Tongue (tissue), 2 donors: ENCODE measurements around the gene PEX11G. TPM values are rescaled to one million over a fixed set of nuclear protein-coding genes. Genes with fewer than 3 reads are reported as not detected.
"Not testable (repeated sequence)": the region's sequence is repeated elsewhere in the genome, so short reads cannot be mapped to it uniquely, and the experiment has no call there.

Experiments
- DNase-seq: peaks from one replicate; pipeline ENCODE4 v3.0.0-alpha.2; 2015
- total RNA-seq: library from RNA; depleted of rRNA; stranded (reverse); fragments of >200 nt; gene quantifications from one replicate; pipeline ENCODE4 v1.2.3, GENCODE V29; 2014

The PEX11G gene
- total RNA-seq, 1 donor from 2014 or later: 6.1 TPM

DNA sequence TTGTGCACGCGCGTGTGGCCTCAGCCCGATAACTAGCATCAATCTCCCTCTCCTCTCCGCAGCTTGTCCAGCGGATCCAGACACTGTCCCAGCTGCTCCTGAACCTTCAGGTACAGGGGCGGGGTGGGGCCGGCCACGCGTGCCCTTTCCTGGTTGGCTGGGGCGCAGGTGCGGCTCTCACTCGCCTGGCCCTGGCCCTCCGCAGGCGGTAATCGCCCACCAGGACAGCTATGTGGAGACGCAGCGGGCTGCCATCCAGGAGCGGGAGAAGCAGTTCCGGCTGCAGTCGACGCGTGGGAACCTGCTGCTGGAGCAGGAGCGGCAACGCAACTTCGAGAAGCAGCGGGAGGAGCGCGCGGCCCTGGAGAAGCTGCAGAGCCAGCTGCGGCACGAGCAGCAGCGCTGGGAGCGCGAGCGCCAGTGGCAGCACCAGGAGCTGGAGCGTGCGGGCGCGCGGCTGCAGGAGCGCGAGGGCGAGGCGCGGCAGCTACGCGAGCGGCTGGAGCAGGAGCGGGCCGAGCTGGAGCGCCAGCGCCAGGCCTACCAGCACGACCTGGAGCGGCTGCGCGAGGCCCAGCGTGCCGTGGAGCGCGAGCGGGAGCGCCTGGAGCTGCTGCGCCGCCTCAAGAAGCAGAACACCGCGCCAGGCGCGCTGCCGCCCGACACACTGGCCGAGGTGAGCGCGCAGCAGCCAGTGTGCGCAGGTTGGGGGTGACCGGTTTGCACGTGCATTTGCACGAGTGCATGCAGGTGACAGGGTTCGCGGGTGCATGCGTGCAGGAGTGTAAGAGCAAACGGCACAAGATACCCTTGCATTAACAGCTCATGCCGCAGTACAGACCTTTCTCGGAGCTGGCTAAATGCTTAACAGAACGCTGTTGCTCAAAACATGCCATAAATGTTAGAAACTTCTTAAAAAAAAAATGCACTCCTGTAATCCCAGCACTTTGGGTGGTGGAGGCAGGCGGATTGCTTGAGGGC lies 21.5 kb downstream of the PEX11G start:
- no peak for DNase-seq

DNA sequence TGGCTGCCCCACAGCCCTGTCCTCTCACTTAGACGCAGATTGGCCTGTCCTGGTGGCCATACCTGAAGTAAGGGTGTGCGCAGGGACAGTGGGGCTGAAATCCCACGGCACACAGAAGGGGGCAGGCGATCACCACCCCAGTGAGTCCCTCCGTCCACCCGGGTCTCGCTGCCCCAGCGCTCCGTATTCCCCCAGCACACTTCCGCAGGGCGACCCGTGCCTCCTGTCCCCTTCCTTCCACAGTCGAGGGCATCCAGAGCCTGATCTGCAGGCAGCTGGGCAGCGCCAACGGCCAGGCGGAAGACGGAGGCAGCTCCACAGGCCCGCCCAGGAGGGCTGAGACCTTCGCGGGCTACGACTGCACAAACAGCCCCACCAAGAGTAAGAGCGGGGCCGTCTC lies 25.3 kb downstream of the PEX11G start:
- DNase-seq: no peak

DNA sequence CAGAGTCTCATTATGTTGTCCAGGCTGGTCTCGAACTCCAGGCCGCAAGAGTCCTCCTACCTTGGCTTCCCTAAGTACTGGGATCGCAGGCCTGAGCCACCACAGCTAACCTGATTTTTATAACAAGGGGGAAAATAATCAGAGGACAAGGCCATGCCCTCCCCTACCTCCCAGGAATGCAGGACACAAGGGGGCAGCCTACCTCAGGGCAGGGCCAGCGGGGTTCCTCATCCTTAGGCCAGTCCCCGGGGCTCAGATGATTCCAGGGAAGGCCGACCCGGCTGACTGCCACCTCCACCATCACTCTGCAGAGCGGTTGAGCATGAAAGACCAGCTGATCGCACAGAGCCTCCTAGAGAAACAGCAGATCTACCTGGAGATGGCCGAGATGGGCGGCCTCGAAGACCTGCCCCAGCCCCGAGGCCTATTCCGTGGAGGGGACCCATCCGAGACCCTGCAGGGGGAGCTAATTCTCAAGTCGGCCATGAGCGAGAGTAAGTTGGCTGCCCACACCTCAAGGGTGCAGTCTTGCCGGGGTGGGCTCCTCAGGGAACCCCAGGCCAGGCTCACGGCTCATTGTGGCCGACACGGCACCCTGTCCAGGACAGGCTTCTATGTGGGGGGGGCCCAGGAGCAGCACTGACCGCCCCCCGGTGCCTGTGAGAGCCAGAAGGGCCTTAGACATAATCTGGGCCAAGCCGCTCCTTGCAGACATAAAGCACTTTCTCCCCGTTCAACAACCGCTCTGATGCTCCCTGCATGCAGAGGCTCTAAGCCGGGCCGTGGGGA lies 26.8 kb downstream of the PEX11G start:
- no peak for DNase-seq

DNA sequence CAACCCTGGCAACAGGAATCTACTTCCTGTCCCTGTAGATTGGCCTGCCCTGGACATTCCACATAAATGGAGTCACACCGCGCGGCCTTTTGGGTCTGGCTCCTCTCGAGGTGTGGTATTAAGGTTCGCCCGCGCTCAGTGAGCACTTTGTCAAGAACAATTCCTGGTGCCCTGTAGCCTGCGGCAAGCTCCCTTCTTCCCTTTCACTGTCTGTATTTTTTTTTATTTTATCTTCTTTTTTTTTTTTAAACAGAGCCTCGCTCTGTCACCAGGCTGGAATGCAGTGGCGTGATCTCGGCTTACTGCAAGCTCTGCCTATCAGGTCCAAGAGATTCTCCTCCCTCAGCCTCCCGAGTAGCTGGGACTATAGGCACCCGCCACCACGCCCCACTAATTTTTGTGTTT lies 28.3 kb downstream of the PEX11G start:
- no peak for DNase-seq

DNA sequence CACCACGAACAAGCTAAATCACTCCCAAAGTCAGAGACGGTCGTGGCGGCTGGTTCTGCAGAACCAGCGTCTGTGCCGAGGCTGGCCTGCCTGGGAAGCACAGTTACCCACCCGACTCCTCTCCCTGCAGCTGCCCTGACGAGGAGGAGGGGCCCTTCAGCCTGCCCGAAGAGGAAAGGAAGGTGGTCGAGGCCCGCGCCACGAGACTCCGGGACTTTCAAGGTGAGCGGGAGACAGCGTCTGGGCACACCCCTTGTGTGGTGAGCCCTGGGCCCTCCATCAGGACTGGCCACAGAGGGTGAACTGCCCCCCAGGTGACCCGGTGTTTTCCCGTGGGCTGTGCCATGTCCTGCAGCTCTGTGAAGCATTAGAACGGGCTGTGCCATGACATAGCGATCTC lies 29.1 kb downstream of the PEX11G start:
- DNase-seq: no peak

DNA sequence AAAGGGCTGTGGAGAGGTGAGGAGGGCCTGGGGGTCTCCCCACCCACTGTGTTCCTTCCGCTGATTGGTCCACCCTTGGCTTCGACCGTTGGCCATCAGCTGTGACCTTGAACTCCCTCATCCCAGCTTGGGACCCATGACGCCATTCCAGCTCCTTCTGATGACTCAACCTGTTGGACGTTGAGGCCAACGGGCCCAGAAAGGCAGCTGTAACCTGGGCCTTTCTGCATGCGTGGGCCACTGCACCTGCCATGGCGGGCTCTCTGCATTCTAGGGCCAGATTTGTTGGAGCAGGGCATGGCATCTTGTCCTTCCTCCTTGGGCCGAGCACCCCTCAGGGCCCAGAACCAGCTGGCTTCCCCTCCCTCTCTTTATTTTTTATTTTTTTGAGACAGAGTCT lies 30.2 kb downstream of the PEX11G start:
- DNase-seq: no peak

DNA sequence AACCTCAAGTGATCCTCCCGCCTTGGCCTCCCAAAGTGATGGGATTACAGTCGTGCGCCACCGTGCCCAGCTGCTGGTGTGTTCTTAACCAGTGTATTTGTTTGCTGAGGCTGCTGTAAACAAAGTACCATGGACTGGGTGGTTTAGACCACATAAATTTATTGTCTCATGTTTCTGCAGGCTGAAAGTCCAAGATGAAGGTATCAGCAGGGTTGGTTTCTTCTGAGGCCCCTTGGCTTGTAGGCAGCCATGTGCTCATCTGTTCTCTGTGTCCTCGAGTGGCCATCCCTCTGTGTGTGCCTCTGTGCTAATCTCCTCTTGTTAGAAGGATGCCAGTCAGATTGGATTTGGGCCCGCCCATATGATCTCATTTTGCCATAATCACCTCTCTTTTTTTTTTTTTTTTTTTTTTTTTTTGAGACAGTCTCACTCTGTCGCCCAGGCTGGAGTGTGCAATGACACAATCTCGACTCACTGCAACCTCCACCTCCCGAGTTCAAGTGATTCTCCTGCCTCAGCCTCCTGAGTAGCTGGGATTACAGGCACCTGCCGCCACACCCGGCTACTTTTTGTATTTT lies 31.8 kb downstream of the PEX11G start:
- no peak for DNase-seq

DNA sequence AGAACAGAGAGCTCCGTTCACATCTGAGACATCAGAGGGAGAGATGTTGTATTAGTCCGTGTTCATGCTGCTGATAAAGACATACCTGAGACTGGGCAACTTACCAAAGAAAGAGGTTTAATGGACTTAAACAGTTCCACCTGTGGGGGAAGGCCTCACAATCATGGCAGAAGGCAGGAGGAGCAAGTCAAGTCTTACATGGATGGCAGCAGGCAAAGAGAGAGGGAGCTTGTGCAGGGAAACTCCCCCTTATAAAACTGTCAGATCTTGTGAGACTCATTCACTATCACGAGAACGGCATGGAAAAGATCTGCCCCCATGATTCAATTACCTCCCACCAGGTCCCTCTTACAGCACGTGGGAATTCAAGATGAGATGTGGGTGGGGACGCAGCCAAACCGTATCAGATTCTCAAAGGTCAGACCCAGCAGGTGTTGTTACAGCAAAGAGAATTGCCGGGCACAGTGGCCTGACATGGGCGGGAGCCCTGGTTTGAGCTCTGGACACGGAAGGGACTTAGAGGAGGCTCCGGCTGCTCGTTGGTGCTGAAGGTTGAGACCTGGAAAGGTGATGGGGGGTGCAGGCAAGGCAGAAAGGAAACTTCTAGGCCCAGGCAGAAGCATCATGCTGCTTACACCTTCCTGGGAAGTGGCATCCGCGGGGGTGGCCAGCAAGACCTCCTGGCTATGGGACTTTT lies 33.1 kb downstream of the PEX11G start:
- no peak for DNase-seq

DNA sequence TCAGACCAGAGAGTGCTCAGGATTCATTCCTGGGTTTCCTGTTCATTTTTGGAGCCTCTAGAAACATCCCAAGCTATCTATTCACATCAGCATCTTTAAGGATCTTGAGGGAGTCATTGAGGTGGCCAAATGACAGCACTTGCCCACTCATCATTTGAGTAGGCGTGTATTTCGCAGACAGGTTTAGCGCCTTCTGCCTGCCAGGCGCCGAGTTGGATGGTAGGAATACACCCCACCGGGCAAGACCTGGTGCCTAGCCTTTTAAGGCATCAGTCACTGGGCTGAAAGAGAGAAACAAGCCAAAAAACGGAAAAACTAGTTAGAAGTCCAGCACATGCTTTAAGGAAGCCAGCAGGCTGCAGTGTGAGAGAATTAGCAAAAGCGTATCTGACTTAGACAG lies 33.8 kb downstream of the PEX11G start:
- no peak for DNase-seq

DNA sequence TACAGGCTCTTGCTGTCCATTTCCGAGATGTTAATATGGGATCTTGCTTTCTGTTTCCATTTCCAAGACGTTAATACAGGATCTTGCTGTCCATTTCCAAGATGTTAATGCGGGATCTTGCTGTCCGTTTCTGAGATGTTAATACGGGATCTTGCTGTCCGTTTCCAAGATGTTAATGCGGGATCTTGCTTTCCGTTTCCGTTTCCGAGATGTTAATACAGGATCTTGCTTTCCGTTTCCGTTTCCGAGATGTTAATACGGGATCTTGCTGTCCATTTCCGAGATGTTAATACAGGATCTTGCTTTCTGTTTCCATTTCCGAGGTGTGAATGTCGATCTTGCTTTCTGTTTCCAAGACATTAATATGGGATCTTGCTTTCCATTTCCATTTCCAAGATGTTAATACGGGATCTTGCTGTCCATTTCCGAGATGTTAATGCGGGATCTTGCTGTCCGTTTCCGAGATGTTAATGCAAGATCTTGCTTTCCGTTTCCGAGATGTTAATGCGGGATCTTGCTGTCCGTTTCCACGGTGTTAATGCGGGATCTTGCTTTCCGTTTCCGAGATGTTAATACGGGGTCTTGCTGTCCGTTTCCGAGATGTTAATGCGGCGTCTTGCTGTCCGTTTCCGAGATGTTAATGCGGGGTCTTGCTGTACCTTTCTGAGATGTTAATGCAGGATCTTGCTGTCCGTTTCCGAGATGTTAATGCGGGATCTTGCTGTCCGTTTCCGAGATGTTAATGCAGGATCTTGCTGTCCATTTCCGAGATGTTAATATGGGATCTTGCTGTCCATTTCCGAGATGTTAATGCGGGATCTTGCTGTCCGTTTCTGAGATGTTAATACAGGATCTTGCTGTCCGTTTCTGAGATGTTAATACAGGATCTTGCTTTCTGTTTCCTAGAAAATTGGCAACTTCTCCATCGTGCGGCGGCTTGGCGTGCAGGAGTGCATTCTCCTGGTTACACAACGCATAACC lies 38.3 kb downstream of the PEX11G start:
- peak; percentile 21 for DNase-seq

DNA sequence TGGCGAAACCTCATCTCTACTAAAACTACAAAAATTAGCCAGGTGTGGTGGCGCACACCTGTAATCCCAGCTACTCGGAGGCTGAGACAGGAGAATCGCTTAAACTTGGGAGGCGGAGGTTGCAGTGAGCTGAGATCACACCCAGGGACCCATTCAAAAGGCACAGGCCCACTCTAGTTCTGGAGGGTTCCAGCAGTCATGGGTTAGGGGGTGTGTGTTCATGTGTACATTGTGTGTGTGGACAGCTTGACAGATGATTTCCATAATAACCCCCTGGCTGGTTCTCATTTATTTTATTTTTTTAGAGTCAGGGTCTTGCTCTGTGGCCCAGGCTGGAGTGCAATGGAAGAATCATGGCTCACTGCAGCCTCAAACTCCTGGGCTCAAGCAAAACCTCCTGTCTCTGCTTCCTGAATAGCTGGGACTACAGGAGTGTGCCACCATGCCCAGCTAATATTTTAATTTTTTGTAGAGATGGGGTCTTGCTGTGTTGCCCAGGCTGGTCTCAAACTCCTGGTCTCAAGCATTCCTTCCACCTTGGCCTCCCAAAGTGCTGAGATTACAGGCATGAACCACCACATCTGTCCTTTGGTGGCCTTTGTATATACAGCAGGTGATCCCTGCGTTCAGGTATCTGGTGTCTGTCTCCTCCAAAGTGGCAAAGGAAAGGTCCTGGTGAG lies 39.3 kb downstream of the PEX11G start:
- not testable (repeated sequence) for DNase-seq

DNA sequence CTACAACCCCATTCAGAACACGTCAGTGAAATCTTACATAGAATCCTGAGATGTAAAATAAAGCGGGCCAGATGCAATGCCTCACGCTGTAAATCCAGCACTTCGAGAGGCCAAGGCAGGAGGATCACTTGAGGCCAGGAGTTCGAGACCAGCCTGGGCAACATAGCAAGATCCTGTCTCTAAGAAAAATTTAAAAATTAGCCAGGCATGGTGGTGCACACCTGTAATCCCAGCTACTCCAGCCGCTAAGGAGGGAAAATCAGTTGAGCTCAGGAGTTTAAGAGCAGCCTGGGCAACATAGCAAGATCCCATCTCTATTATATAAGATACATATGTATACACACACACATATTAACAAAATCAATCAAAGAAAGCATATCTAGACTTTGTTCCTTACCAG lies 41.2 kb downstream of the PEX11G start:
- DNase-seq: no peak

DNA sequence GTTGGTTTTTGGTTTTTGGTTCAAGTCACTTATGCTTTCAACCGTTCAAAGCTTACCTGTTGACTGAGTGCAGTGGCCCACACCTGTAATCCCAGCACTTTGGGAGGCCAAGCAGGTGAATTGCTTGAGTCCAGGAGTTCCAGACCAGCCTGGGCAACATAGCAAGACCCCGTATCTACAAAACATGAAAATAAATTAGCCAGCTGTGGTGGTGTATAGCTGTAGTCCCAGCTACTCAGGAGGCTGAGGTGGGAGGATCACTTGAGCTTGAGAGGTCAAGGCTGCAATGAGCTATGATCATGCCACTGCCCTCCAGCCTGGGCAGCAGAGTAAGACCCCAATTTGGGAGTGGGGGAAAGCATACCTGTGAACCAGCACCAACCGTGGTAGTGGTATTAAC lies 43.7 kb downstream of the PEX11G start:
- no peak for DNase-seq

DNA sequence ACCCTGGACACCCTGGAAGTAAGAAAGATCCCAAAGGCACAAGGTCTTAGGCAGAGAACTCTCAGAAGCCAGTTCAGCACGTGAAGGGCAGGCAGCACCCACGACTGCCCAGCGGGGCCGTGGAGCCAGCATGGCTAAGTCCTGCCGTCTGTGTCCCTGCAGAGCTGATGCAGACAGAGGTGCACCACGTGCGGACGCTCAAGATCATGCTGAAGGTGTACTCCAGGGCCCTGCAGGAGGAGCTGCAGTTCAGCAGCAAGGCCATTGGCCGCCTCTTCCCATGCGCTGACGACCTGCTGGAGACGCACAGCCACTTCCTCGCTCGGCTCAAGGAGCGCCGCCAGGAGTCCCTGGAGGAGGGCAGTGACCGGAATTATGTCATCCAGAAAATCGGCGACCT lies 44.8 kb downstream of the PEX11G start:
- DNase-seq: no peak

DNA sequence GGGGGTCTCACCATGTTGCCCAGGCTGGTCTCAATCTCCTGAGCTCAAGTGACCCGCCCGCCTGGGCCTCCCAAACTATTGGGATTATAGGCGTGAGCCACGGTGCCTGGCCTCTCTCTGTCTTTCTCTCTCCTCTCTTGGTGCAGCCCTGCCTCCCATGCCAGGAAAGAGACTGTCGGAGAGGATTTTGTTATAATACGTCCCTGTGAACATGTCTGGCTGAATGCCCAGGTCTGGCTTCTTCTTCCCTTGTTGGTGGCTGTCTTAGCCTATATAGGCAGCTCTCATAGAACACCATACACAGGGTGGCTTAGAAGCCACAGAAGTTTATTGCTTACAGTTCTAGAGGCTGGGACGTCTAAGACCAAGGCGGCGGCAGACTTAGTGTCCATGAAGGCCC lies 46.4 kb downstream of the PEX11G start:
- DNase-seq: peak; percentile 63

DNA sequence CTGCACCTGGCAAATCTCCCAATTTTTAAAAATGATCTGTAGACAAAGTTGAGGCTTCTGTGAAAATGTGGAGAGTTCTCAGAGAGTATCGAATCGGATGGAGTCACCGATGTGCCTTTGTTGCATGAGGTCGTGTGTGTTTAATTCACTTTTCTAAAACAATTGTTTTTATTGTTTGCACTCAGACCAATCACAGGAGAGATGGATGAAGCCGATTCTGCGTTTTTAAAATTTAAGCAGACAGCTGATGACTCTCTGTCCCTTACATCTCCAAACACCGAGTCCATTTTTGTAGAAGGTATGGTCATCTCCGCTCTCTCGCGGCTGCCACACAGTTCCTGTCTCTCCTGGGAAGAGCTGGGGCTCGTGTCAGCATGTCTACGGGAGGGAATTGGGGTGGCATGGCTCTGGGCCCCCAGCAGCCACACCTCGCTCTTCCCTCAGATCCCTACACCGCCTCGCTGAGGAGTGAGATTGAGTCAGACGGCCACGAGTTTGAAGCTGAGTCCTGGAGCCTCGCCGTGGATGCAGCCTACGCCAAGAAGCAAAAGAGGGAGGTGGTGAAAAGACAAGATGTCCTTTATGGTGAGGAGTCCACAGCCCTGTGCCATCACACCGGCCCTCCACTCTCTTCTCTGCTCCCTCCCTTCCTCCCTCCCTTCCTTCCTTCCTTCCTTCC lies 47.2 kb downstream of the PEX11G start:
- no peak for DNase-seq

DNA sequence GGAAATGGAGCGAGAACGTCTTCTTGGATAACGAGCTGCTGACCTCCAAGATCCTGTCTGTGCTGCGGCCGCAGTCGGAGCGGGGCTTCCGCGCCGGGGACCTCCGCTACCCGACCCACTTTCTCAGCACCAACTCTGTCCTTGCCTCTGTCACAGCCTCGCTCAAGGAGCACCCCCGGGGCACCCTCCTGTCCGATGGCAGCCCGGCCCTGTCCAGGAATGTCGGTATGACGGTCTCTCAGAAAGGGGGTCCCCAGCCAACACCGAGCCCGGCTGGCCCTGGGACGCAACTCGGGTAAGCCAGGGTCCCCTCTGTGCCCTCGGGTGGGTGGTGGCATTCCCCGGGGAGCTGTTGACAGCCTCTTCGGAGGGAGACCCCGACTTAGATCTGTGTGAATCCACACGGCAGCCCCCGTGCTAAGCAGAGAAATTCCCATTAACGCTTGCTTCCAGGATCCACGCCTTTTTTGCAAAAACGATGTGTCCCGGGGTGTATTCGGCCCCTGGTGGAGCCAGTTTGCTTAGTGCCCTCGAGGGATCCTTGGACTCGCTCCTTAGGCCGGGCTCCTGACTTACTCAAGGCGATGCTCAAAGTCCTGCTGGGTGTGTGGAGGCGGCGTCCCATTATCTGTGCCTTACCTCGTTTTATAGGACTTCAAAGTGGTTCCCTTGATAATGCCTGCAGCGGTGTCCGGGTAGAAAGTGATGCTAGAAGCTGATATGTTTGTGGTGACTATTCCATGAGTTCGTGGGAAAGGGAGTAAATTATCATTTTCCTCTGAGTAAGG lies 48.5 kb downstream of the PEX11G start:
- DNase-seq: no peak

DNA sequence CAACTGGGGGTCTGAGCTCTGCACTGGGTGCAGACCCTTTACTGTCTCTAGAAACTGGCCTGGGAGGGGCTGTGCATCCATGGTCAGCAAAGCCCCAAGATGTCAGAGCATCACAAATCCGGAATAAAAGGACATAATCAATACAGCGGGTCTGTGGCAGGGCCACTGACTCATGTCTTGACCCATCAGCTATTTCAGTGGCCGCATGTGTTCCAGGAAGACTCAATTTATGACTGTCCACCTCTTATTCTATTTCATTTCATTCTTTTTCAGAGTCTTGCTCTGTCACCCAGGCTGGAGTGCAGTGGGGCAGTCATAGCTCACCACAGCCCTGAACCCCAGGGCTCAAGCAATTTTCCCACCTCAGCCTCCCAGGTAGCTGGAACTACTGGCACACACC lies 53.2 kb downstream of the PEX11G start:
- DNase-seq: no peak

DNA sequence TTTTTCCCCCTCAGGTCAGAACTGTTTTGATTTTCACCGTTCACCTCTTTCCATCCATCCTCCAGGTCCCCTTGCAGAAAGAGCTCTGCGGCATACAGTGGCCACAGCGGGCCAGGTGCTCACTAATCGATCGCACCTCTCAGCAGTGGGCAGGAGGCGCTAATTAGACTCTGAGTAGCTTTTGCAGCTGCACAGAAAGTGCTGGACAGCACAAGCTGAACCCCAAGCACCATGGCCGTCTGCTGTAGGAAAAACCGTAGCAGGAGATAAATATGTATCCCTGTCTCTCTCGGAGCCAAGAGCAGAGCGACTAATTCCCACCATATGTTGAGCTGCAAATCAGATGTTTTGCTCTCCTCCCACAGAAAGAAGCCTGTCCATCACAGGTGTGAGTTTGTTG lies 54.4 kb downstream of the PEX11G start:
- peak; percentile 42 for DNase-seq
